GM10248 (cell line): ENCODE measurements around the gene APCS.

Experiments used
- CTCF ChIA-PET: fragments of 300-600 bp; sonication (Branson Sonifier 250); formaldehyde crosslinking; extraction: SDS; loops from one replicate; lab custom pipeline; 2021; ENCODE audit warnings: antibody characterized with exemption; lab: Yijun Ruan, JAX
- POLR2A ChIA-PET: fragments of 350-650 bp; sonication (Branson Sonifier 250); formaldehyde crosslinking; extraction: SDS; loops from one replicate; lab custom pipeline; 2020; ENCODE audit warnings: antibody characterized with exemption; lab: Yijun Ruan, JAX
- DNase-seq: peaks from one replicate; pipeline ENCODE4 v3.0.0; 2012; ENCODE audit errors: extremely low spot score
- TF ChIP-seq, protein P1 (sequence below): IDR thresholded peaks from 2 replicates; pipeline ENCODE4 v1.5.1; 2012; ENCODE audit warnings: mild to moderate bottlenecking, low read depth; ENCODE audit errors: extremely low read depth, missing control alignments, control extremely low read depth

The APCS gene

GRCh38 chr1:159561497-159561896 is 26.1 kb upstream of the APCS start:
- CTCF ChIA-PET: no interaction called here
- no peak for DNase-seq
- POLR2A ChIA-PET: no interaction called here
- TF ChIP-seq, protein P1, sequence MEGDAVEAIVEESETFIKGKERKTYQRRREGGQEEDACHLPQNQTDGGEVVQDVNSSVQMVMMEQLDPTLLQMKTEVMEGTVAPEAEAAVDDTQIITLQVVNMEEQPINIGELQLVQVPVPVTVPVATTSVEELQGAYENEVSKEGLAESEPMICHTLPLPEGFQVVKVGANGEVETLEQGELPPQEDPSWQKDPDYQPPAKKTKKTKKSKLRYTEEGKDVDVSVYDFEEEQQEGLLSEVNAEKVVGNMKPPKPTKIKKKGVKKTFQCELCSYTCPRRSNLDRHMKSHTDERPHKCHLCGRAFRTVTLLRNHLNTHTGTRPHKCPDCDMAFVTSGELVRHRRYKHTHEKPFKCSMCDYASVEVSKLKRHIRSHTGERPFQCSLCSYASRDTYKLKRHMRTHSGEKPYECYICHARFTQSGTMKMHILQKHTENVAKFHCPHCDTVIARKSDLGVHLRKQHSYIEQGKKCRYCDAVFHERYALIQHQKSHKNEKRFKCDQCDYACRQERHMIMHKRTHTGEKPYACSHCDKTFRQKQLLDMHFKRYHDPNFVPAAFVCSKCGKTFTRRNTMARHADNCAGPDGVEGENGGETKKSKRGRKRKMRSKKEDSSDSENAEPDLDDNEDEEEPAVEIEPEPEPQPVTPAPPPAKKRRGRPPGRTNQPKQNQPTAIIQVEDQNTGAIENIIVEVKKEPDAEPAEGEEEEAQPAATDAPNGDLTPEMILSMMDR: no peak

GRCh38 chr1:159562680-159563079 is 24.9 kb upstream of the APCS start:
- CTCF ChIA-PET: interaction anchor here (1.1 to 1.5 kb wide), 2 partner anchors 12 to 30 kb away, joined by 3 read pairs; no protein-coding TSS in a partner anchor

GRCh38 chr1:159577446-159577845 is 10.2 kb upstream of the APCS start:
- DNase-seq: no peak
- TF ChIP-seq, protein P1: no peak
- ChIA-PET CTCF (no interaction called here), POLR2A (no interaction called here)

More at GRCh38 chr1:159562680-159563079, 24.9 kb upstream of the APCS start:
- TF ChIP-seq, protein P1: no peak
- POLR2A ChIA-PET: no interaction called here
- no peak for DNase-seq

- ChIA-PET CTCF (interaction anchor here (0.9 kb wide), 1 partner anchor 24 kb away, joined by 3 read pairs; no protein-coding TSS in a partner anchor), POLR2A (no interaction called here)
- DNase-seq: no peak
- TF ChIP-seq, protein P1: no peak
Measured at GRCh38 chr1:159580340-159580739, 7.3 kb upstream of the APCS start.

GRCh38 chr1:159581422-159581821 is 6.2 kb upstream of the APCS start:
- POLR2A ChIA-PET: no interaction called here
- CTCF ChIA-PET: no interaction called here
- TF ChIP-seq, protein P1: no peak

GRCh38 chr1:159584536-159584935 is 3.1 kb upstream of the APCS start:
- POLR2A ChIA-PET: no interaction called here
- CTCF ChIA-PET: no interaction called here
- no peak for DNase-seq
- TF ChIP-seq, protein P1: no peak

More at GRCh38 chr1:159581422-159581821, 6.2 kb upstream of the APCS start:
- no peak for DNase-seq

- TF ChIP-seq, protein P1: no peak
- DNase-seq: no peak
- POLR2A ChIA-PET: no interaction called here
- CTCF ChIA-PET: interaction anchor here (1.4 kb wide), 1 partner anchor 29 kb away, joined by 3 read pairs; no protein-coding TSS in a partner anchor
Measured at GRCh38 chr1:159591981-159592380, 4.4 kb downstream of the APCS start.
